GM21529 (cell line): ENCODE measurements around the gene ADAM22.
"Not testable (repeated sequence)": the region's sequence is repeated elsewhere in the genome, so short reads cannot be mapped to it uniquely, and the experiment has no call there.

Experiments used
- ATAC-seq: cut with Tn5 transposase; IDR thresholded peaks from one replicate; pipeline ENCODE4 v1.9.1; 2021; ENCODE audit not compliant: unreplicated experiment

The ADAM22 gene

DNA sequence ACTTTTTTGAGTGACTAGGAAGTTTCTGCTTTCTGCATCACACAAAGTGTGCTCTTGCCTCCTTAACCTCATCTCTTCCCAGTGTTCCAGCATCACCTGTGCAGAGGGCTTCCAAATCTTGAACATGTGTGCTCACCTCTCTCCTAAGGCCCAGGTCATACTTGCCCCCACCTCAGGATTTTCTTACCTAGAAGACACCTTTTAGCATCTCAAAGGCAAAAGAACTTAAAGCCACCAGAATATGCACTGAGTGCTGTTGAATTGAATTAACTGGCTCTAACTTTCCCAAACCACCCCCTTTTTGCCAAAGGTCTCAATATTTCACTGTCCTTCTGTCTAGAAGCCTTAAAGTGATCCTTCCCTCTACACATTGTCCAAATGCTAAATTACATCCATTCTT, 219.3 kb downstream of the ADAM22 start:
- no peak for ATAC-seq

GRCh38 chr7:88155756-88156155, 221.7 kb downstream of the ADAM22 start:
- ATAC-seq = no peak

- no peak for ATAC-seq
These were observed 222.3 kb downstream of the ADAM22 start for GRCh38 chr7:88156356-88156755.

- not testable (repeated sequence) for ATAC-seq
These were observed 225.7 kb downstream of the ADAM22 start for GRCh38 chr7:88159741-88160140.

GRCh38 chr7:88165697-88166096, 231.6 kb downstream of the ADAM22 start:
- no peak for ATAC-seq

DNA sequence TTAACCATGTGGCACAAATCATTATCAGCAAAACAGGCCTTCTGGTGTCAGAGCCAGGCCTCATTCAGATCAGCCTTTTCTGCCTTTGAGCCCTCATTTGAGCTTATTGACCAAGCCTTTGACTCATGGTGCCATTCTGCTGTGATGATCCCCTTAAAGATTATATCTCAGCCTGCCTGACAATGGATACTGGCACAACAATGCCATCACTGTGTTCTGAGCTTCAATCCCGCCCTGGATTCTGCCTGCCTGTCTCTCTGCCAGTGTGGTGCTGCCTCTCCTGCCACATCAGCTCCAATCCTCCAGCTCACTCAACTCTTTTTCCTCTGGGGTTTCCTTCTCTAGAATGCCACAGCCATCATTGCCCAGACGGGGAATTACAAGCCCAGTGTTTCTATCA, 233.2 kb downstream of the ADAM22 start:
- ATAC-seq = no peak

- no peak for ATAC-seq
These were observed 233.7 kb downstream of the ADAM22 start for GRCh38 chr7:88167721-88168120.

DNA sequence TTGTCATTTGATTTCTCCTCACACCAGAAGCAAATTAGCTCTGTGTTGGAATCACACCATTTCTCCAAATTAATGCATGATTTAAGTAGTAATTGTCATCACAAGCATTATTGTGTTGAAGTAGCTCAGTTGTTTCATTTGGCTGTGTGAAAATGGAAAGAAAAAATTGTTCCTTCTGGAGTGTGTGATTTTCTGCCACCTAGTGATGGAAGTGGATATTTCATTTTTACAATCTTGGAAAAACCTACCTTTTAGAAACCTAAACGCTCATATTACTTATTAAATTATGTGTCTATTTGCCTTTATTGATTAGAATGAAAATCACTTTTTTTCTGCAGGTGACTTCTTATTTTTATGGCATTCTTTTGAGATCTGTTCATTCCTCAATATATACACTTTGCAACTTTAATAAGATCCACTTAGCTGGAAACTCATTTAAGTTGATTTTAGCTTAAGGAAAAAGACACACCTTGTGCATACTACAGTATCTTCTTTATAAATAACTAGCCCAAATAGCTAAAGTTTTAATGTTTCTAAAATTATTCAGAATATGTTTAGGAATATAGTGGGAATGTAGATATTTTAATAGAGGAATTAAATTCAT, 235.8 kb downstream of the ADAM22 start:
- peak; percentile 55 for ATAC-seq

DNA sequence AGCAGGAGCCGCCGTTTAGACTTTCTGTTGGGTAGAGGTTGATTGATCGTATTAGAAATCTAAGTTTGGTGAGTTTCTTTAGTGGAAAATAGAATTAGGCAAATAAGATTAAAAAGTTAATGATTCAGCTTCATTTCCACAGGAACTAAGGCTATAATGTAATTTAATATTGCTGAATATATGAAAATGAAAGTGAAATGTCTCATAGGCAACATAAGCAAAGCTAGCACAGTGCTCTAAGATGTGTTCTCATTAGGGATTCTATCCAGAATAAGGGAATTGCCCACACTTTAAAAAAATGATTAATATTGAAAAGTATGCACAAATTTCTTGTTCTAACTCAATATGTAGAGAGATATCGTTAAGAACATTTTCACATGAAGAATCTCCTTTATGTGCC, 238.8 kb downstream of the ADAM22 start:
- ATAC-seq = no peak

GRCh38 chr7:88176190-88176589, 242.1 kb downstream of the ADAM22 start:
- ATAC-seq = no peak

DNA sequence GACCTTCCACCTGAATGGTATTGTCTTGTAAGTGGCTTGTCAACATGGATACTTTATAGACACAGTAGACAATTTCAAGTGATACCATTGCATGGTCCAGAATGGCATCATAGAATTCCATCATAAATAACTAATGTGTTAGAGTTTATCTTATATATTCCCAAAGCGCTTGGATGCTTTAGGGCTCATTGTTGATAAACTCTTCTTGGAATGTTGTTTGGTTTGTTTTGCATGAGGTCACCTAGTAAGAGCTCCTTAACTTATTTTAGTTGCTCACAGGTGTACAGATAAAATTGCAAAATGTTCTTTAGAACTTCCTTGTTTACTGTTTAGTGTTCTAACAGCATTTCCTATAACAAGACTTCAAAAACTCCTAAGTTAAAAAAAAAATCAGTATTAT, 249.0 kb downstream of the ADAM22 start:
- no peak for ATAC-seq

DNA sequence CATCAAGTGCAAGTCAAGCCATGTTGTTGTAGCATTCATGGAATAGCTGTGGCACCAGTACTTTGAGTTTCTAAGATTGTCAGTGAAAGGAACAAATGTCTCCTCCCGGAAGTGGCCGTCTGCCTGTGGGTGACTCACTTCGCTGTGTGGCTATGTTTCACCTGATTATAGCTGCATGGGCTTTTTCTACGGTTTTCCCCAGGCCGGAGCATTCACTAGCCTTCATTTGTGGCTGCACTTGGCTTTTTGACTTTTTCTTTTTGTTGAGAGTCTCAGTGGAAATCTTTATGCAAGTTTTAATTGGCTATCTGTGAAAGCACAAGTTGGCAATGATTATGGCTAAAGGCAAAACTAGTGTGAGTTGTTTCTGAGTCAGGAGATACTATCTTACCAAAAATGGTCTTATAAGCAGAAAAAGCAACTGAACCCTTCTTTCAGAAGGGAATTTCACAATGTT, 250.8 kb downstream of the ADAM22 start:
- ATAC-seq = peak; percentile 99

DNA sequence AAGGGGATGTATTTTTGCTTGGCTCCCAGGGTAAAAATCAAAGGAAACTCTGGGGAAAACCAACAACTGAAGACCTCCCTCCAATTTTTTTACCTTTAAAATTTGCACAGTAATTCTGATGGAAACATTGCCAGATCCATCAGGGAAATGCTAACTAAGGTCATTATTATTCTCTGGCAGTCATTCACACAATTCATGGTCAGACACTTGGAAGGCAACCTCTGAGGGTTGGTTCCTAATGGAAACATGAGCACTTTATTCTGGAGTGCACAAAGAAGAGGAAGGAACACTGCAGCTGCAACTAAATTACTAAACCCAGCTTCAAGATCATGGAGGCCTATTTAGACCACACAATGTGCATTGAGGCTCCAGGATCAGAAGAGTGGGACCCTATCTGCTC, 251.6 kb downstream of the ADAM22 start:
- ATAC-seq = no peak

DNA sequence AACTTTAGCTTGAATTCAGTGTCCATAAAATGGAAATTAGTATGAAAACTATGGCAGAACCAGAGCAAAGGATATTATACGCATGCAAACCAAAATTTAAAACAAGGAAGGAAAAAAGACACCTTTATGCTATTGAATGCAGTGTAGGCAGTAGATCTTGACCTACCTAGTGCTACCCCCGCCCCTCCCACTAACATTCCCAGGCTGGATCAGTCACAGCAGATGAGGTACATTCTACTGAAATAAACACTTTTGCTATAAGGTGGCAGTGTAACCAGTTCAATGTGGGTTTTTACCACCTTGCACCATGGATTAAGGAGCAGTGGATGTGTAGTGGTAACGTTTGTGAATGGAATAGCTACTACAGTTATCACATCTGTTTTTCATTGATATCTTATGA, 257.9 kb downstream of the ADAM22 start:
- no peak for ATAC-seq

GRCh38 chr7:88200261-88200660, 266.2 kb downstream of the ADAM22 start:
- ATAC-seq = no peak

DNA sequence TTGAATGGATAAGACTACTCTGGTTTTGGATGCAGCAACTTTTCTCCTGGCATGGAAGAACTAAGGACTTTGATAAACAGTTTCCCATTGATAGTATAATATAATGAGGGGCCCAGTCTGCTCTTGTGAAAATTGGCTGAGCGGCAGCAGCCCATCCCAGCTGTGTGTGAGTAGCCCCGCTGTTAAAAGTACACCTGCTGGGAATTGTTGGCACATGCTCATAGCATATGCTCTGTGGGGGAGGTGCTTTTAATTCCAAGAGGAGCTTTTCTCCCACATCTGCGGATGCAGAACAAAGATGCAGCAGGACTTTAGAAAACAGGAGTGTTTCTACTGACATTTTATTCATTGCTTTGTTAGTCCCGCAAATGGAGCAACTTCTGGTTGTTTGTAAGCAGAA, 266.7 kb downstream of the ADAM22 start:
- no peak for ATAC-seq

DNA sequence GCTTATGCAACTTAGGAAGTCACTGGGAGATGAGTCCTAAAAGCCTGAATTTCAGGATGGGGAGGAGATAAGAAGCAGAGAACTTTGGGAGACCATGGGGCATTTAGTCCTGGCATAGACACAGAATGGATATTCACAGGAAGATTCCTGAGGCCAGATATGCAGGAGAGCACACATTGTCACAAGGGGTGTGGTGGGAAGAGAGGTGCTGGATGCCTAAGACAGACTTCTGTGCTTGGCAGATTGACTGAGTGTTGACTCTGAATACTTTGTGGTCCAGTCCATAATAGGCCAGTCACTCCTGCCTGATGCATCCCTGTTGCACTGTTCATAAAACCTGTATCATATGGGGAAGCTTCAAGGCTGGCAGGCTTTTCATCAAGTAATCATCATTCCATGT, 267.3 kb downstream of the ADAM22 start:
- no peak for ATAC-seq

- no peak for ATAC-seq
These were observed 268.2 kb downstream of the ADAM22 start for GRCh38 chr7:88202278-88202677.

DNA sequence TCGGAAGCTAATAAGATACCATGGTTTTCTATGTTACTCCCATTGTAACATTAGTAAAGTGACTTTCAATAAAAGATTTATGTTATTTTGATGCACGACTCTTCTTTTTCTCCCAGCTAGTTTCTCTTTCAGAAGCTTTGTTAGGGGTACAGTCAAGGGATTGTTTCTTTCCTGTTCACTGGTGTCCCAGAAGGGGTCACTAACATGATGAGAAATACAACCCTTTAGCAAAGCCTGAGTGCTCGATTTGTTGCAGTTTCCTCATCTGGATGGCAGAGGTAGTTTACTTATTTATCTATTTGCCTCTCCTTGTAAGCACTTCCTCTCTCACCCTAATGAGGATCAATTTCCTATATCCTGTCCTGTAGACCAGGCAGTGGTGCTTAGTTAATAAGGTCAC, 268.7 kb downstream of the ADAM22 start:
- ATAC-seq = peak; percentile 42

DNA sequence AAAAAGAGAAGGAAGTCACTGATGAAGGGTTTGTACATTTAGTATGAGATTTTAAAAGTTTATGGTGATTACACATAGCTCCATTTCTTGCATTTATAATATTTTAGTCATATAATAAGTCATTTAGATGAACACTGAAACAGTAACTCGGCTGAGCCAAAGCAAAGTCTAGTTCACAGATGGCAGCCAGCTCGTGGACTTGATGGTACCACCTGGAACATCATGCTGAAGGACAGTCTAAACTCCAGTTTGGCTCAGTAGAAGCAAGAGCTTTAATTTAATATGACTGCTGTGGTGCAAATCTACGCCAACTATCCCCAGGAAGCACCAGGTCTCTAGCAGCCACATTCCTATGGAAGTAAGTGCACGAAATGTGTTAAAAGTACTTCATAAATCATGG, 269.4 kb downstream of the ADAM22 start:
- ATAC-seq = no peak

DNA sequence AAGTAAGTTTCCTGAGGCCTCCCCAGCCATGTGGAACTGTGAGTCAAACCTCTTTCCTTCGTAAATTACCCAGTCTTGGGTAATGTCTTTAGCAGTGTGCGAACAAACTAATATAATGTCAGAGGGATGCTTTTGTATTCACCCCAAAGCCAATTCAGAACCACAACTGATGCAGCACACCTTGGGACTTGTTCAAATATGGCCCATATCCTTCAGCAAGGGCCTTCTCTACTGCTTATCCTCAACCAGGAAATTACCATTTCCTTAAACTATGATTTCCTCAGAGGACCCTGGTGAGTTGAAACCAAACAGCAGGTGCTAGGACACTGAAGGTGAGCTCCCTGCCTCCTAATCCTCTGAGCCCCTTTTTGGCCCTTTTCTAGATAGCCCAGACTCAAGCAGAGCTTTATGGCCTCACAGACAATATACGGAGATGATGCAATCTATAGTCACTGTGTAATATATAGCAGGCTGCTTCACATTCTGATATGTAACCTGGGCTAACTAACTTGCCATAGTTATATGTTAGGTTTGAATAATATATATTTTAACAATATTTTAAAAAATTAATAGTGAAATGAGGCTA, 270.6 kb downstream of the ADAM22 start:
- ATAC-seq = no peak

DNA sequence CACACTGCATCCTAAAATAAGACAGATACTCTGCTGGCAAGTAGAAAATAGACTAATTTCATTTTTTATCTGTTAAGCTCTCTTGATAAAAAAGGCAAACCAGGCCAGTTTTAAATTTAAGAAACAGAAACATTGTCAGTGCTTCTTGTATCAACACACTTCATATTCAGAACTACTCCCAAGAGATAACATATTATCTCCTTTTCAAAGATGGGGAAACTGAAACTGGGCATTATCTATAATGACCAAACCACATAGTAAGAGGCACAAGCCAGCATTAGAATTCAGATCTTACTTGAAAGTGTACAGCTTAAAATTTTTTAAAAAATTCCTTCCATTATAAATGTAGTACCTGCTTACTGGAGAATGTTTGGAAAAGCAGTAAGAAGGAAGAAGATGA, 271.1 kb downstream of the ADAM22 start:
- no peak for ATAC-seq

DNA sequence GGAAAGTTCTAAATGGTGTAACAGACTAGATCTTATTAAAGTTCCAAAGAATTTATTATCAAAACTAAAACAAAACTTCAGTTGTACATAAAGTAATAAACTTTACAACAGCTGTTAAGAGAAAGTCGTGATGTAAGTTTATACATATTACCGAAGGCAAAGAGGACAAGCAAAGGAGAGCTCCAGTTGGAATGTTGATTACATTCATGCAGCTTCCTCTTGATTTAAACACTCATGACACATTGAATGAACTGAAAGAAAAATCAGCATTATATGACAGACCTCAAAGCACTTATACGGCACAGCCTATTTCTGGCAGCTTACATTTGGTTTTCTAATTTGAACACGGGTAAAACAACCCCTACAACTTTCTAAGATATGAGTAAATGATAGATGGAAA, 272.2 kb downstream of the ADAM22 start:
- ATAC-seq = no peak
